ENCODE measurements around the gene C14orf39.

GRCh38 chr14:60485057-60485597 is 736 bp downstream of the C14orf39 start:
- no peak for TF ChIP-seq EZH2phosphoT487 (conservative IDR thresholded peaks at IDR 0.05; ENCODE audit: low read length)
- TF ChIP-seq CTCF (IDR thresholded peaks at IDR 0.05; ENCODE audit: insufficient read depth, low read length, poor library complexity, severe bottlenecking): no peak

Data from SU-DHL-6 (cell line).